Body of pancreas (tissue), 4 donors: ENCODE measurements around the gene RGS14.

ENCODE experiments used
- POLR2A ChIP-seq, 3 donors: fragments of 450-650 bp; IDR thresholded peaks; one replicate each; pipeline ENCODE4 v1.6.1; 2016; ENCODE audit warnings: antibody characterized with exemption in 3 of 3, mild to moderate bottlenecking in 2 of 3
- TF ChIP-seq, protein P1 (sequence below), 7 experiments: fragments of 450-650 bp in 4 of 7; fragments of 200-600 bp in 3 of 7; sonication (generic) in 3 of 7; IDR thresholded peaks; one replicate each; pipeline ENCODE4 v1.5.1; 2016 to 2019; ENCODE audit warnings: antibody characterized with exemption in 7 of 7

DNA sequence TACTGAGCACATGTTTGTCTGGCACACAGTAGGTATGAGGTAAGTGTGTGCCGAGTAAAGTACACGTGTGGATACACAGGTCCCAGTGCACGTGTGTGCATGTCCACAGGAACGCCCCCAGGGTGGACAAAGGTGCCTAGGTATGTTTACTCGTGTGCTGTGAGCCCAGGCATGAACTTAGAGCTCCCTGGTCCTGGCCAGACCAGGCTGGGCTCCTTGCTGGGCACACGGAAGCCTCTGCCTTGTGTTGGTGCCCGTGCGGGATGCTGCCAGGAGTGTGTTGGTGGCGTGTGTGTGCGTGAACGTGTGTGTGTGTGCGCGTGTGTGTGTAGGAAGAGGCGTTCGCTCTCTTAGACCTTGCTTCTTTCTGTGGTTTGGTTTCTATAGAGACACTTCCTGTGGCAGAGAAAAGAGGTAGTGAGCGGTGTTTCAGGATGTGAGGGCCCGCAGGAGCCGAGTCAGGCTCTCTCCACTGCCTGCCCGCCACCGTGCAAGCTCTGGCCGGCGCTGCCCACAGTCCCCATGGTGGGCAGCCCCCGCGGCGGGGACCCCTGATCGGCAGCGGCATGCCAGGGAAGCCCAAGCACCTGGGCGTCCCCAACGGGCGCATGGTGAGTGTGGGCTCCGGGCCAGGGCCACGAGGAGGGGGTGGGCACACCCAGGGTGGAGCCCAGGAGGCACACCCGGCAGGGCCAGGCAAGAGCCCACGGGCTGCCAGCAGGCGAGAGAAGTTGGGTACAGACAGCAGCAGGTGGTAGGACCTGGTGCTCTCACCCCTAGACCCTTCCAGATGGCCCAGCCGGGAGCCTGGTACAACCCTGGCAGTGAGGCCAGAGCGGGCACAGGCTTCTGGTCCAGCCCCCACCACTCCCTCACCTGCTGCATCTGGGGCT lies at the start of gene RGS14:
- TF ChIP-seq, protein P1, sequence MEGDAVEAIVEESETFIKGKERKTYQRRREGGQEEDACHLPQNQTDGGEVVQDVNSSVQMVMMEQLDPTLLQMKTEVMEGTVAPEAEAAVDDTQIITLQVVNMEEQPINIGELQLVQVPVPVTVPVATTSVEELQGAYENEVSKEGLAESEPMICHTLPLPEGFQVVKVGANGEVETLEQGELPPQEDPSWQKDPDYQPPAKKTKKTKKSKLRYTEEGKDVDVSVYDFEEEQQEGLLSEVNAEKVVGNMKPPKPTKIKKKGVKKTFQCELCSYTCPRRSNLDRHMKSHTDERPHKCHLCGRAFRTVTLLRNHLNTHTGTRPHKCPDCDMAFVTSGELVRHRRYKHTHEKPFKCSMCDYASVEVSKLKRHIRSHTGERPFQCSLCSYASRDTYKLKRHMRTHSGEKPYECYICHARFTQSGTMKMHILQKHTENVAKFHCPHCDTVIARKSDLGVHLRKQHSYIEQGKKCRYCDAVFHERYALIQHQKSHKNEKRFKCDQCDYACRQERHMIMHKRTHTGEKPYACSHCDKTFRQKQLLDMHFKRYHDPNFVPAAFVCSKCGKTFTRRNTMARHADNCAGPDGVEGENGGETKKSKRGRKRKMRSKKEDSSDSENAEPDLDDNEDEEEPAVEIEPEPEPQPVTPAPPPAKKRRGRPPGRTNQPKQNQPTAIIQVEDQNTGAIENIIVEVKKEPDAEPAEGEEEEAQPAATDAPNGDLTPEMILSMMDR (IDR thresholded peaks at IDR 0.05): no peak
- no peak for TF ChIP-seq POLR2A (IDR thresholded peaks at IDR 0.05)
